Hepatic stellate cell (primary cell): ENCODE results near the gene CNN1.
"Not testable (repeated sequence)": the region's sequence is repeated elsewhere in the genome, so short reads cannot be mapped to it uniquely, and the experiment has no call there.

Experiments
- DNase-seq: peaks from one replicate; pipeline ENCODE4 v3.0.0; 2011; ENCODE audit warnings: low spot score

CNN1 gene

DNA sequence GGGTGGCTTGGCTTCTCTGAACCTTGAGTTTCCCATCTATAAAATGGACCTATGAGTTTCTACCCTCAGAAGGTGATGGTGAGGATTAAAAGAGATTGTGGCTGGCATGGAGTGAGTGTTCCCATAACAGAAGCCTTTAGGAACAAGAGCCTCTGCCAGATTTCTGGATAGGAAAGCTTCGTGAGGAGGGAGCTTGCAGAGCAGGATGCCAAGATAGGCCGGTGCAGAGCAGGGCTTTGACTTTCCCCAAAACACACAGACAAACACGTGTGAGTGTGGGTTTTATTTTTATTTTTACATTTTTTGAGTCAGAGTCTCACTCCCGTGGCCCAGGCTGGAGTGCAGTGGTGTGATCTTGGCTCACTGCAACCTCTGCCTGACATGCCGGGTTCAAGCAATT, 3.7 kb upstream of the CNN1 start:
- no peak for DNase-seq

DNA sequence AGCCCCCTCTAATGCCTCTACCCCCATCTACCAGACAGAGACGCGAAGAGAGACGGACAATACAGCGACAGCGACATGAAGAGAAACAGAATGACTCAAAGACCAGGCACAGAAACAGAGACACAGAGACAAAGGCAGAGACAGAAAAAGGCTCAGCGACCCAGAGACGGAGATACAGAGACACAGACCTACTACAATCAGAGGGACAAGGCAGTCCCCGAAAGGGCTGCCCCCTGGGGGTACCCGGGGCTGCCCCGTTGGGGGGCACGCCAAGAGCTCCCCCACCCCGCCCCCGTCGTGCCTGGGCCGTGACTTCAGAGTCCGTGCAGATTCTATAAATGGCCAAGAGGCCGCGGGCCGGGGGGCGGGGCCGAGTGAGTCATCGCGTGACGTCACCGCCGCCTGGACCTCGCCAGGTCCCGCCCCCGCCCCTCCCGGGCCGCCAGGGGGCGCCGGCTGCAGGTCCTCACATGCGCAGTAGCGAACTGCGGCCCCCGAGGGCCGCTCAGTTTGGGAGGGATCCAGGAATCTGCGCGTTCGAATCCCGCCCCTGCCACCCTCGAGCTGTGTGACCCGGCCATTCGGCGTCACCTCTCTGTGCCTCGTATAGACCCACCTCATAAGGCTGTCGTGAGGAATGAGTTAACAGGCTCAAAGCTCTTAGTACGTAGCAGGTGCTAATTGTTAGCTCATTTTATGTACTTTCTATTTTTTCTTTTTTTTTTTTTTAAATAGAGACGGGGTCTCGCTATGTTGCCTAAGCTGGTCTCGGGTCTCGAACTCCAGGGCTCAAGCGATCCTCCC, 2.7 kb upstream of the CNN1 start:
- DNase-seq = peak; percentile 96

GRCh38 chr19:11539495-11540365, 1.1 kb downstream of the CNN1 start:
- DNase-seq = peak; percentile 75

GRCh38 chr19:11540645-11541044, 2.0 kb downstream of the CNN1 start:
- no peak for DNase-seq

DNA sequence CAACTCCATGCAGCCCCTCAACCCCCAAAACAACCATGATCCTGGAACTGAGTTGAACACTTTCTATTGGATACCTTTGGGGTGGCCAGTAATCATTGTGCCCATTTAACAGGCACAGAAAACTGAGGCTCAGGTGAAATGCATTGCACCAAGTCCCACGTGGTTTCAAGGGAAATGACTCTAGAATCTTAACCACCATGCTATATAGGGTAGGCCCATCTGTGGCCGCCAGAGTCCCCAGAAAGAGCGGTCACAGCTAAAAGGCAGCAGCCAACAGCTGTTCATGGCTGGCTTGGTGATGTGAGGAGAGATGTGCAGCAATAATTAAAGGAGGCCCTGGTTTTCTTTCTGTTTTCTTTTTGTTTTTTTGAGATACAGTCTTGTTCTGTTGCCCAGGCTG, 2.6 kb downstream of the CNN1 start:
- no peak for DNase-seq

DNA sequence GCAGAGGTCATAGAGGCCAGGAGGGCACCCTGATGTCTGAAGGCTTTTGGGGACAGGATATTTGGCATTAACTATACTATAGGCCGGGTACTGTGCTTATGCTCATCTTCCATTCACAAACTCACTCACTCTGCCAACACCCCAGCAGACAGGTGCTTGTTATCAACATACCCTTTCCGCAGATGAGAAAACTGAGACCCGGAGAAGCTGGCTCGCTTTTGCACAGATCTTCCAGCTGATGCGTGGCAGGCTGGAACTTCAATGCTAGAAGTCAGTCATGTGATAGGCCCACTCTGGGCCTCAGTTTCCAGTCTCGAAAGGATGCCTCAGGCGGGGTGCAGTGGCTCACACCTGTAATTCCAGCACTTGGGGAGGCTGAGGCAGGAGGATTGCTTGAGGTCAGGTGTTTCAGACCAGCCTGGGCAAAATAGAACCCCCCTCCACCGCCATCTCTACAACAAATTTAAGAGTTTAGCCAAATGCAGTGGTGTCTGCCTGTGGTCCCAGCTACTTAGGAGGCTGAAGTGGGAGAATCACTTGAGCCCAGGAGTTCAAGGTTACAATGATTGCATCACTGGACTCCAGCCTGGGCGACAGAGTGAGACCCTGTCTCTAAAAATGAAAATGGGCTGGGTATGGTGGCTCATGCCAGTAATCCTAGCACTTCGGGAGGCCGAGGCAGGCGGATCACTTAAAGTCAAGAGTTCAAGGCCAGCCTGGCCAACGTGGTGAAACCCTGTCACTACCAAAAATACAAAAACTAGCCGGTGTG, 9.5 kb downstream of the CNN1 start:
- DNase-seq = no peak

GRCh38 chr19:11549386-11549953, 10.8 kb downstream of the CNN1 start:
- no peak for DNase-seq

GRCh38 chr19:11550265-11550664, 11.6 kb downstream of the CNN1 start:
- DNase-seq = no peak

DNA sequence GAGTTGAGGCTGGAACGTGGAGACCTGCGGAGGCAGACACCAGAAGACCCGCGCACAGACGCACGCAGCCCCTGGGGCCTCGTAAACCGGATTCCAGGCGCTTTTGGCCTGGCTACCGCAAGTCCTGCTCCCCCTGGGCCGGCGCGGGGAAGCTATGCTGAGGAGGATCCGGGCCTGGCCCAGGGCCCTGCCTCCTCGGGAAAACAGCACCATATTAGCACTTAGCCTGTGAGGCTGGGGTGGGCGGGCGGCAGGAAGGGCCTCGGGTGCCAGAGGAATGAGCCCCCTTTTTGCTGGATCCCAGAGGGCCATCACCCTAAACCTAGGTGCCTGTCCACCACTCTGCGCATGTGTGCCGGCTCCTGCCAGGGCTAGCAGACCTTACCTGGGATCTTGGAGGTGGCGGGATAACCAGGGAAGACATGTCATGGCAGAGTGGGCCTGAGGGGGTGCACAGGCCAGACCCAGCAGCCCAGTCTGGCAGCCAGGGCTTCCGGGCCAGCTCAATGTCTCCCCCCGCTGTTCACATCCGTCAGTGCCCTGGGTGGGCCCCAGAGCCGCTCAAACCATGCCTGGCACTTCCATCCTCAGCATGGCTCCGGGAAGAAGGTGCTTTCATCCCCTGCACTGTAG, 13.1 kb downstream of the CNN1 start:
- DNase-seq = peak; percentile 50

DNA sequence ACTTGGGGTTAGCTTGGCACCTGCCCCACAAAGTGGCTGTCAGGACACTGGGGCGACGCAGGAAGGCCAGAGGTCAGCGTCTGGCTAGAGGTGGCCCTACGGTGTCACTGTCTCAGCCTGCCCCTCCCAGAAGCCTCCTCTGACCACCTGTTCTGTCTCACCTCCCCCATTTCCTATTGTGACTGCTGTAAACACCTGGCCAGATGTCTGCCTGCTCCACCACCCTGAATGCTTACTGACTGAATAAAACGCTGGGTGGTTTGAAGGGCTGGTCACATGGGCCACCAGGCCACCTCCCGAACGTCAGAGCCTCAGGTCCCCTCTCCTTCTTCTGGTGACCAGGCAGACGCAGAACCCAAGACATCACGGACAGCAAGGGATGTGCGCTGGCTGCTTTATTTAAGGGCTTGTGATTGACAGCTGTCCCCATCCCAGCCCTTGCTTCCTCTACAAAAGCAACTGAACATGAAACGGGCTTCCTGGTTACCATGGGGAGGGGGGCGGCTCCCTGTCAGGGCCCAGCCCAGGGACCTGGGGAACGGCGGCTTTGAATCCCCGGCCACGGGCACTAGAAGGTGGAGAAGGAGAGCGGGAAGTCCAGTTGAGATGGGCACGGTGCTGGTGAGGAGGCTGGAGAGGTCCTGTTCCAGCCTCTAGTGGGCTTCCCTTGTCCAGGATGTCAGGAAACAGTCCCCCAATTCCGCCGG, 14.2 kb downstream of the CNN1 start:
- no peak for DNase-seq

GRCh38 chr19:11554160-11554559, 15.5 kb downstream of the CNN1 start:
- DNase-seq = no peak

- no peak for DNase-seq
Observed at GRCh38 chr19:11555246-11555645, 16.6 kb downstream of the CNN1 start.

DNA sequence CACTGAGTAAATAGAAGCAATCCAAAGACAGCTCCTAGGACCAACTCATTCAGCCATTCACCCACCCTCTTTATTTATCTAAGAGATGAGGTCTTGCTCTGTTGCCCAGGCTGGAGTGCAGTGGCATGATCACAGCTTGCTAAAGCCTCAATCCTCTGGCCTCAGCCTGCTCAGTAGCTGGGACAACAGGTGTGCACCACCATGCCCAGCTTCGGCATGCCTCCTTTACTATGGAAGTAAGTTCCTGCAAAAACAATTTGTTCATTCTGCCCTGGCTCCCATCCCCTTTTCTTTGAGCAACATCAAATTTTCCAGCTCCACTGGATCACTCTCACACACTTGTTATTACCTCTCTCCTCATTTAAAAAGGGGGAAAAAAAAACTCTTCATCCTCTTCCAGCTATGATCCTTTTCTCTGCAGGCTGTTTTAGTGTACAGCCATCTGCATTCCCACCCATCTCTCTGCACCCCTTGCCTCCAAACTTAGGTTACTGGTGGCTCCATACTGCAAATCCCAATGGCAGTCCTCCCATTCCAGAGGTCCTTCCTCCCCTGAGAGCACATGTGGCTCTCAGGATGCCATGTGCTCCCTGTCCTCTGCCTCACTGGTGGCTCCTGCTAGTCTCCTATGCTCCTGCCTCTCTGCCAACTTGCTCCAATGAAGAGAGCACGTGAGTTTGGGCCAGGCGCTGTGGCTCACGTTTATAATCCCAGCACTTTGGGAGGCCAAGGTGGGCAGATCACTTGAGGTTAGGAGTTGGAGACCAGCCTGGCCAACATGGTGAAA, 18.2 kb downstream of the CNN1 start:
- DNase-seq = no peak

DNA sequence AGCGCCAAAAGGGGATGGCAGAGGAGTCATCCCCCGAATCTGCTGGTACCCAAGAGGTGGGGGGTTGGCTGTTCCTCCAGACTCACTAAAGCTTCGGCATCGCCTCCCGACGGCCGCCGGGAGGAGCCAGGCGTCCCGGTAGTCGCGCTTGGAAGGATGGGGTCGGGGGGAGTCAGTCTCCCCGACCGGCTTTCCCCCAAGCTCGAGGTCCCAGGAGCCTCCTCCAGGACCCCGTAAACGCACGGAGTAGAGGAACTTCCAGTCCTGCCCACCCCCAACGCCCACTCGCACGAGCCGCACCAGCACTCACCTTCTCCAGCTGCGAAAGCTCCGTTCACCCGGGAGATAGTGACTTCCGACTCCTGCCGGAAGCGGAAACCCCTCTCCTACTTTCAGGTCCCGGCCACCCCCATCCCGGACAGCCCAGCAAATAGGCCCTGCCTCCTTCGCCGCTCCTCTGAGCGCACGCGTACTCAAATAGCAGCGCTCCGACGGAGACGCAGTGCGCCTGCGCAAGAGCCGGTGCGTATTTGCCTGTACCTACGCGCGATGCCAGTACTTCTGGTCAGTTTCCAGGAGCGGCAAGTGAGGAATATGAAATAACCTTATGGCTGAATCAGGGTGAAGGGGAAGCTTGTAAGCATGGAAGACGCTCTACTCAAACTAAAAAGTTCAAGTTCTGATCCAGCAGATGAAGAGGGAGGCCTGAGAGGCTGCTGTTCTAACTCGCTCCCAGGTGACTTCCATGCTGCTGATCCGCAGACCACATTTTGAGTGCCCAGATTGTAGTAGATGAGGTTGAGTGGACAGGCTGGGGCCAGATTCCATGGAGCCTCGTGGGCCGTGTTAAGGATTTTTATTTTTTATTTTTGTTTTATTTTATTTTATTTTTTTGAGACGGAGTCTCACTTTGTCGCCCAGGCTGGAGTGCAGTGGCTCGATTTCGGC, 20.5 kb downstream of the CNN1 start, which contains the start of gene ELOF1:
ELOF1 (minus strand) TSS at position 350 of the 948 bp plus-strand sequence. CDS start 4,883 bp downstream, outside the sequence.
- peak; percentile 99 for DNase-seq

DNA sequence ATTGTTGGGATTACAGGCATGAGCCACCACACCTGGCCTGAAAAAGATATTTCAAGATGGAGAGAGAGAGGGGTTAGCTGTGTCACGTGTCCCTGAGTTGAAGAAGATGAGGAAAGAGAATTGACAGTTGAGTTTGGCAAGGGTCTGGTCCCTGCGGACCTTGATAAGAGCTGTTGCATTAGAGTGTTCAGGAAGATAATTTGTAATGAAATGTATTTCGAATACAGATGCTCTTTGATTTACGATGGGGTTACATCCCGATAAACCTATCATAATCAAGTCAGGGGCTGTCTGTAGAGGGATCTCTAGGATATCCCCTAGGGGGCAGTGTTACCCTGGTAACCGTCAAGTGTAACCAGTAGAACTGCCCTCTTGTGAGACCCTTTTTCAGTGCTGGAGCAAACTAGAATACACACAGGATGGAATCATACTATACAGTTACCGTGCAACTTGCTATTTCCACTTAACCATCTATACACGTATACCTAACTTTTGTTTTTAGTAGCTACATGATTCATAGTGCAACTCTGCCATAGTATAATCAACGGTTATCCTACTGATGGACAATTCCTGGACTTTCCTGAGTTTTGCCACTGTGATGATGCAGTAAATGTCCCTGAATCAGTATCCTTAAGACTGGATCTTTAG, 21.9 kb downstream of the CNN1 start:
- DNase-seq = peak; percentile 76

DNA sequence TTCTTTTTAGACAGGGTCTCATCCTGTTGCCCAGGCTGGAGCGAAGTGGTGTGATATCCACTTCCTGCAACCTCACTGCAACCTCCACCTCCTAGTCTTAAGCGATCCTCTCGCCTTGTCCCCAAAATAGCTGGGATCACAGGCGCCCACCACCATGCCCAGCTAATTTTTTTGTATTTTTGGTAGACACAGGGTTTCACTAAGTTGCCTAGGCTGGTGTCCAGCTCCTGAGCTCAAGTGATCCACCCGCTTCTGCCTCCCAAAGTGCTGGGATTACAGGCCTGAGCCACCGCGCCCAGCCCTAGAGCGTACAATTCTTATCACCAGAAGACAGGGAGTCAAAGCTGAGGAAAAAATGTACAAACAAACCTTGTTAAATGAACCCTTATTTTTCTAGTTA, 24.9 kb downstream of the CNN1 start:
- DNase-seq = no peak

DNA sequence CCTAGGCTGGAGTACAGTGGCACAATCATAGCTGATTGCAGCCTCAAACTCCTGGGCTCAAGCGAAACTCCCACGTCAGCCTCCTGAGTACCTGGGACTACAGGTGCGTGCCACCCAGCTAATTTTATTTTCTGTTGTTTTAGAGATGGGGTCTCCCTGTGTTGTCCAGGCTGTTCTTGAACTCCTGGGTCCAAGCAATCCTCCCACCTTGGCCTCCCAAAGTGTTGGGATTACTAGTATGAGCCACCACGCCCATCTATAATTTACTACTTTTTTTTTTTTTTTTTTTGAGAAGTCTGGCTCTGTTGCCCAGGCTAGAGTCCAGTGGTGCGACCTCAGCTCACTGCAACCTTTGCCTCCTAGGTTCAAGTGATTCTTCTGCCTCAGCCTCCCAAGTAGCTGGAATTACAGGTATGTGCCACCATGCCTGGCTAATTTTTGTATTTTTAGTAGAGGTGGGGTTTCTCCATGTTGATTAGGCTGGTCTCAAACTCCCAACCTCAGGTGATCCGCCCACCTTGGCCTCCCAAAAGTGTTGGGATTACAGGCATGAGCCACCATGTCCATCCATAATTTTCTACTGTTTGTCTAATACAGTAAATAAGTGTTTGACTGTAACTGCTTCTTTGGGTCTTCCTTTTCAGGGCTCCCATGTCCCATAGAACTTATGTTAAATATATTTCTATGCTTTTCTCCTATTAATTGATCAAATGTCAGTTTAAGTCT, 25.6 kb downstream of the CNN1 start:
- not testable (repeated sequence) for DNase-seq

DNA sequence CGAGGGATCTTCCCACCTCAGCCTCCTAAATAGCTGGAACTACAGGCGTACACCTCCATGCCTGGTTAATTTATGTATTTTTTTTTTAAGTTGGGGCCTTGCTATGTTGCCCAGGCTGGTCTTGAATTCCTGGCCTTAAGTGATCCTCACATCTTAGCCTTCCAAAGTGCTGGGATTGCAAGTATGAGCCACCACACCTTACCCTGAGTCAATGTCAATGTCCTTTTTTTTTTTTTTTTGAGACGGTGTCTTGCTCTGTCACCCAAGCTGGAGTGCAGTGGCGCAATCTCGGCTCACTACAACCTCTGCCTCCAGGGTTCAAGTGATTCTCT, 27.0 kb downstream of the CNN1 start:
- not testable (repeated sequence) for DNase-seq
